Ovary (tissue), 3 donors: Measurements from ENCODE around the gene CPNE6.
"Not testable (repeated sequence)": the region's sequence is repeated elsewhere in the genome, so short reads cannot be mapped to it uniquely, and the experiment has no call there.

Experiments used
- EP300 ChIP-seq: sonication (generic); formaldehyde crosslinking; IDR thresholded peaks from one replicate; pipeline ENCODE4 v1.6.1; 2017; ENCODE audit warnings: antibody characterized with exemption
- POLR2A ChIP-seq: fragments of 450-650 bp; IDR thresholded peaks from one replicate; pipeline ENCODE4 v1.6.1; 2017; ENCODE audit warnings: antibody characterized with exemption, mild to moderate bottlenecking, moderate library complexity
- TF ChIP-seq, protein P1 (sequence below), 3 donors: fragments of 450-650 bp in 2 of 3; fragments of 200-600 bp in 1 of 3; IDR thresholded peaks; one replicate each; pipeline versions ENCODE4 v1.5.1 to v1.8.0; 2016 to 2022; ENCODE audit warnings: antibody characterized with exemption in 3 of 3, mild to moderate bottlenecking in 1 of 3
- donor health status: DM: no; HTN: no; CAD: no.

DNA sequence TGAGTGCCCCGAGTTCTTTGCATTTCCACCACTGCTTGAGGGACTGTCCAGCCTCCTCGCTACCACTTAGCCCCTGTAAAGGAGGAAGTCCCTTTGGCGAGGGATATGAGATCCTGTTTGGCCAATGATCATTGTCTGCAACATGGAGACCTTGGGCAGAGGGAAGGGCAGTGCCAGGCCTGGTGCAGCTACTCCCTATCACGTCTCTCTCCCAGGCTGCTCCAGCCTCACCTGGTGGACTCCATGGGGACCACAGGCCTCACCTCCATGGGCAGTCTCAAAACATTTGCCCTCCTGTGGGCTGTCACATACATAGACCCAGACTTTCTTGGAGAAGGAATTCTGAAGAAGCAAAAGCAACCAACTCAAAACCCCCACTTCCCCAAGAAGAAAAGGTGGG is 35.6 kb upstream of the CPNE6 start:
- not testable (repeated sequence) for TF ChIP-seq POLR2A, EP300
- TF ChIP-seq, protein P1, sequence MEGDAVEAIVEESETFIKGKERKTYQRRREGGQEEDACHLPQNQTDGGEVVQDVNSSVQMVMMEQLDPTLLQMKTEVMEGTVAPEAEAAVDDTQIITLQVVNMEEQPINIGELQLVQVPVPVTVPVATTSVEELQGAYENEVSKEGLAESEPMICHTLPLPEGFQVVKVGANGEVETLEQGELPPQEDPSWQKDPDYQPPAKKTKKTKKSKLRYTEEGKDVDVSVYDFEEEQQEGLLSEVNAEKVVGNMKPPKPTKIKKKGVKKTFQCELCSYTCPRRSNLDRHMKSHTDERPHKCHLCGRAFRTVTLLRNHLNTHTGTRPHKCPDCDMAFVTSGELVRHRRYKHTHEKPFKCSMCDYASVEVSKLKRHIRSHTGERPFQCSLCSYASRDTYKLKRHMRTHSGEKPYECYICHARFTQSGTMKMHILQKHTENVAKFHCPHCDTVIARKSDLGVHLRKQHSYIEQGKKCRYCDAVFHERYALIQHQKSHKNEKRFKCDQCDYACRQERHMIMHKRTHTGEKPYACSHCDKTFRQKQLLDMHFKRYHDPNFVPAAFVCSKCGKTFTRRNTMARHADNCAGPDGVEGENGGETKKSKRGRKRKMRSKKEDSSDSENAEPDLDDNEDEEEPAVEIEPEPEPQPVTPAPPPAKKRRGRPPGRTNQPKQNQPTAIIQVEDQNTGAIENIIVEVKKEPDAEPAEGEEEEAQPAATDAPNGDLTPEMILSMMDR (IDR thresholded peaks at IDR 0.05): not testable (repeated sequence)
